Endometrial microvascular endothelial cells (primary cell): ENCODE results near the gene MAPKAPK2. TPM values are rescaled to one million over a fixed set of nuclear protein-coding genes. Genes with fewer than 3 reads are reported as not detected.

Experiments used
- in situ Hi-C: cut with HindIII; loops from 2 replicates; pipeline ENCODE4 v1.10.0; 2017; ENCODE audit warnings: low sequenced_read_pairs, low pct_unique_long_range_greater_than_20kb; ENCODE audit errors: inconsistent ontology term
- total RNA-seq: library from RNA; depleted of rRNA; stranded (reverse); fragments of >200 nt; gene quantifications from one replicate; pipeline ENCODE4 v1.2.3, GENCODE V29; 2015; ENCODE audit errors: inconsistent ontology term

Gene MAPKAPK2
- total RNA-seq, 1 donor from 2014 or later = 52.9 TPM

DNA sequence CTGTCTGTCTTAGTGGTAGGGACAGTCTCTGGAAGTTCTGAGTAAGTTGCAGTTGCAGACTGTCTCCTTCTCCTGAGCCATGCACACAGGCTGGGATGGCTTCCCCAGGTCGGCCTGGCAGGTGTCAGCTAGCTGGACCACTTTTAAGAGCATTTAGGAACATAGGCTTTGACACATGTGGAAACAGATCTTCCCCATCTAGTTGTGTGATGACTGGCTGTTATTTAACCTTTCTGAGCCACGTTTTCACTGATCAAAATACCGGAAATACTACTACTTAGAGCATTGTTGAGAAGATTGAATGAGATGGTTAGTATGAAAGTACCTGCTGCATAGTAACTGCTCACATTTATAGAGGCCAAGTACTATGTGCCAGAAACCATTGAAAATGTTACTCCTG lies 6.2 kb upstream of the MAPKAPK2 start:
- in situ Hi-C loops = no loop called here

DNA sequence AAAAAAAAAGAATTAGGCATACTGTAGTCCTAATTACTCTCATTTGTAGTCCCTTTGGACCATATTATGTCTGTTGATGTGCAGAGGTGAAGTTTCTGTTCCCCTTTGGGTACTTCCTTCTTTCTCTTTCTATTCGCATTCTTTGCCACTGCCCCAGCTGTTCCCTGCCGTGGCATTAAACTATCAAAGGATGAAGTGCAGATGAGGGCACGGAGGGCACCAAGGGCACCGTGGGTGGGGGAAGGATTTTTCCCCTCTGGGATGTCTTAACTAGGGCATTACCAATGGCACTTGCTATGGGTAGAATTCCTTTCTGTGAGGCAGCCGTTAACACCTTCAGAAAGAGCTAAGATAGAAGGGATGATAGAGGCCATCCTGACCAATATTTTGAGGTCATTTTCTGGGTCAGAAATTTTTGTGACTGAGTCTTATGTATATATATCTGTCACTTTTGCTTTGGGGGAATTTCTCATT lies 4.9 kb upstream of the MAPKAPK2 start:
- in situ Hi-C loops = no loop called here

GRCh38 chr1:206680279-206680678 lies 4.4 kb upstream of the MAPKAPK2 start:
- in situ Hi-C loops = no loop called here

GRCh38 chr1:206681359-206681758 lies 3.3 kb upstream of the MAPKAPK2 start:
- in situ Hi-C loops = no loop called here

GRCh38 chr1:206682111-206682510 lies 2.6 kb upstream of the MAPKAPK2 start:
- in situ Hi-C loops = no loop called here

- in situ Hi-C loops = no loop called here
Measured at GRCh38 chr1:206683313-206683712, 1.4 kb upstream of the MAPKAPK2 start.

- in situ Hi-C loops = no loop called here
Measured at GRCh38 chr1:206684003-206684402, 702 bp upstream of the MAPKAPK2 start.

DNA sequence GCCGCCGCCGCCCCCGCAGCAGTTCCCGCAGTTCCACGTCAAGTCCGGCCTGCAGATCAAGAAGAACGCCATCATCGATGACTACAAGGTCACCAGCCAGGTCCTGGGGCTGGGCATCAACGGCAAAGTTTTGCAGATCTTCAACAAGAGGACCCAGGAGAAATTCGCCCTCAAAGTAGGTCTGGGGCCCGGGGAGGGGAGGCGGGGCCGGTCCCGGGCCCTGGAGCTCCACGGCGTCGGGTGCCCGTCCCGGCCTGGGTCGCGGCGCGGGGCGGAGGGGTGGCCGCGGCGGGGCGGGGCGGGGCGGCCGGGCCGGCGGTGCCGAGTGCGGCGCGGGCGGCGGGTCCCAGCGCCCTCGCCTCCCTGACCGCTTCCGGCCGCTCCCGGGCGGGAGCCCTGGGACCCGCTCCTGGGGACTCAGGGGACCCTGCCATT lies 646 bp downstream of the MAPKAPK2 start:
- in situ Hi-C loops = no loop called here

GRCh38 chr1:206685769-206686477 lies 1.2 kb downstream of the MAPKAPK2 start:
- in situ Hi-C loops = no loop called here

DNA sequence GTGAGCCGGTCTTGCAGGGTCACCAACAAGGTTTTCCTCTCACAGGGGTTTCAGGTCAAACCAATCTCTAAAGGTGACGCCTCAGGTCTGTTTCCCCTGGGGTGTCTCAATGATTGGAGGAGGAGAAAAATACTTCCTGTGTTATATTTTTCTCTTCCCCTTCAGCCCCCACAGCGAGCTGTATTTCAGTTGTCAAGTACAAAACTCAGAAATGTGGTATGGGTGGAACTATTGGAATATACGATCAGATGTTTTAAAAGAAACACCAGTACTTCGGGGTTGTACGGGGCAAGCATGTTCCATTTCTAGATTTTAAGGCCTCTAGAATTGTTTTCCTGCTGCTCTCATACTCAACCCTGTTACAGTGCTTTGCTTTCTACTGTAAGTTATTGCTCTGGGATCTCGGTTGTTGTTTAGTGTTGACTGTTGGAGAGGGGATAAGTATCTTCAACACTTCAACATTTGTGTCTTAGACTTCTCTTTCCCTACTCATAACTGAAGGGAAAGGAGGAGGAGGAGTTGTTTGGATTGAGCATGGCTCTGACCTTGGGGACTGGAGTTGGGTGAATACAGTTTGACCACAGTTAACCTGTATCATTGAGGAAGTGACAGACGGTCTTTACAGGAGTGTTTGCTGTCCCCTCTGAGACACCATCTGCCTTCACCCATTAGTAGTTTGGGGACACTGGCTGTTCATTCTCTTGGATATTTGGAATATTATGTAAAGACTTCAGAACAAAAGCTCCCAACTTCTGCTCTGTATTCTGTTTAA lies 2.0 kb downstream of the MAPKAPK2 start:
- in situ Hi-C loops = no loop called here

GRCh38 chr1:206687251-206687914 lies 2.7 kb downstream of the MAPKAPK2 start:
- in situ Hi-C loops = no loop called here

GRCh38 chr1:206687915-206688442 lies 3.3 kb downstream of the MAPKAPK2 start:
- in situ Hi-C loops = no loop called here

DNA sequence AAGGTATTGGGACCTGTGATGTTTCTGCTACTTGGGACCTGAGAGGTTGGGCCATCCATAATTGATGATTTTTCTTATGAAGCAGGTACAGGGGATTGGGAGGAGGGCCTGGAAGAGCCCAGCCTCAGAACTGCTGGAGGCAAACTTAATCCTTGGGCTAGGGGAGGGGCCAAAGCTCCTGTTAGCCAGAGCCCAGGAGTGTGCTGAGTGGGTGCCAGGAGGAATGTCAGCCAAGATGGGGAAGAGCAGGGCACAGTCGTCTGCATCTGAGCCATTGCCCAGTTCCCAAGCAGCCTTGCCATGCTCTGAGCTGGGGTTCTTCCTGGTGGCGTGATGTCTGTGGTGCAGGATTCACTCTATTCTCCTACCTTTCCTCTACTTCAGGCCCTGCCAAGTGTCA lies 5.8 kb downstream of the MAPKAPK2 start:
- in situ Hi-C loops = no loop called here

- in situ Hi-C loops = no loop called here
Measured at GRCh38 chr1:206691604-206692003, 6.9 kb downstream of the MAPKAPK2 start.

- in situ Hi-C loops = no loop called here
Measured at GRCh38 chr1:206693029-206693428, 8.3 kb downstream of the MAPKAPK2 start.

DNA sequence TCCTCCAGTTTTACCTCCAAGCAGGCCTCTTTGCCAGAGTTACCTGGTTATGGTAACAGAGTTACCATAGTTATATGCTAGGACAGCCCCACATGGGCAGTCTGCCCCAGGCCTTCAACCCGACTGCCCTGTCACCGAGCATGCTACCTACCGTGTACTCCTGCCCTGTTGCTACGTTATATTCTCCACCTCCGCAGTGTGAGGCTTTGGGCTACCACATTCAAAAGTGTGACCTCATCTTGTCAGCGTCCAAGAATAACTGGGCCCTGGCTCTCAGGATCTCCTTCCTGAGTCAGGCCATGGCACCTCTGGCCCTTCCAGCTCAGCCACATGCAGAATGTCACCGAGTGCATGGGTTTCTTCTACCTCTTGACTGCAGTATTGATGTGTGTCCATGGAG lies 8.9 kb downstream of the MAPKAPK2 start:
- in situ Hi-C loops = no loop called here

GRCh38 chr1:206694171-206695124 lies 9.7 kb downstream of the MAPKAPK2 start:
- in situ Hi-C loops = no loop called here

- in situ Hi-C loops = no loop called here
Measured at GRCh38 chr1:206695733-206696132, 11.0 kb downstream of the MAPKAPK2 start.
